ENCODE results near the gene FBXW5.

FBXW5 gene

DNA sequence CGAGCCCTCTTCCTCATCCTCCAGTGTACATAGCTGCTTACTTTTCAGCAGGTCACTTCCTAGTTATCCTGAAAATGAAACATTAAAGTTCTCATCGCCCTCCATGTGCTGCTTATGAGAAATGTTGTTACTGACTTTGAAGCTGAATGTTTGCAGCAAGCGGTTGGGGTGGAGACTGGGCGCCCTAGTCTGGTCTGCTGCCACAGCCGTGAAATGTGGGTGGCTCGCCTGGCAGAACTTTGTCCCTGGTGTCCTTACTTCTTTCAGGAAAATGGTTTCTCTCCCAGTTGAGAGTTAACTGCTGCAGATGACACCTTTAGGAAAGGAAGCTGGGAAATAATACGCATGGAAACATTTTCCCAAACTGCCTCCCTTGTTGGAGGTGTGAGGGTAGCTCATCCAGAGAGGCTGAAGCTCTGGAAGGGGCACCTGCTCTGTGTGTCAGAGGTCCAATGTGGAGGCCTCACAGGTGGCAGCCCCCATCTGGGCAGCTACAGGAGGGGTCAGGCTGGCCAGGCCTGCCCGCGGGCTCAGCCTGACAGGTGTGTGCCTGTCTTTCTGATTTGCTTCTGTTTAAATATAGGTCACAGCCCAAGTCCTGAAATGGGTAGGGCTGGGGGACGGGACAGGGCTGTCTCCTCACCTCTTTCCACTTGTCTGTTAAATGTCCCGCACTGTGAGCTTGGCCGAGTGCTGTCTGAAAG lies 34.2 kb downstream of the FBXW5 start:
- no peak for DNase-seq

DNA sequence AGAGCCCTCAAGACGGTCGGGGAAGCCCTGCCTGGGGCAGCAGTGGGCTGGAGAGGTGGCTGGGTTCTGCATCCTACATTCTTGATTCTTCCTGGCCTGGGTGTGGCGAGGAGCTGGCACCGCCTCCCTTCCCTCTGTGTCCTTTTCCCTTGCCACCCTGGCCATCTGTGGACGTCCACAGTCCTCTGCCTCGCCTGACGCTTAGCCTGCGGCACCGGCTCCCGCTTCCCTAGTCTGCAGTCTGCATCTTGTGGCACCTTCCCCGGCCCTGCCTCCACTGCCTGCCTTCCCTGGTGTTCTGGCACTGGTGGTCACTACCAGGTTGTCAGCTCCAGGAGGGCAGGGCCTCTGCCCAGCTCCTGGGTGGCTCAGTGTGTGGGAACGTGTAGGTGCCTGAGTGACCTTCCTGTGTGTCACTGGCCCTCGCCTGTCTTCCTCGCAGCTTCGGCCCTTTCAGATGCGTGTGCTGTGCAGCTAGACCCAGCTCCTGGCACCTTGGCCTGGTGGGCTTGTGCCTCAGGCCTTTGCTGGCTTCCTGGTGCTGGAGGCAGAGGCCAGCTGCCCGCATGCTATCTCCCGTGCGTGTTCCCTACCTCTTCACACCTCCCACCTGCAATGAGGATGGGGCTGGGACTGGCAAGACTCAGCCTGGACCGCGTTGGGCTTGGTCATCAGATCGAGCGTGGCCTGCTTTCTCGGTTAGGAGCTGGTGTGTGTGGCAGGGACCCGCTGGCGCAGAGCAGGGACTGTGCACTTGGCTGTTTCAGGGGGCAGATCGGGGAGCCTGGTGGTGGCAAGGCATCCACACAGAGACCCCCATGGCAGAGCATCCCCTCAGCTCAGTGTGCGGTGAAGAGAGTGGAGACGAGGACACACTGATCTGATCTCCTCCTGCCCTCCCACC lies 37.3 kb downstream of the FBXW5 start:
- DNase-seq, result no peak

DNA sequence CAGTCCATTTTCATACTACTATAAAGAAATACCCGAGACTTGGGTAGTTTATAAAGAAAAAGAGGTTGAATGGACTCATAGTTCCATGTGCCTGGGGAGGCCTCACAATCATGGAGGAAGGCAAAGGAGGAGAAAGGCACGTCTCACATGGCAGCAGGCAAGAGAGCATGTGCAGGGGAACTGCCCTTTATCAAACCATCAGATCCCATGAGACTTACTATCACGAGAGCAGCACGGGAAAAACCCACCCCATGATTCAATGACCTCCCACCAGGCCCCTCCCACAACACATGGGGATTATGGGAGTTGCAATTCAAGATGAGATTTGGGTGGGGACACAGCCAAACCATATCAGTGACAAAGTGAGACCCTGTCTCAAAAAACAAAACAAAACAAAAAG lies 38.3 kb downstream of the FBXW5 start:
- no peak for DNase-seq

DNA sequence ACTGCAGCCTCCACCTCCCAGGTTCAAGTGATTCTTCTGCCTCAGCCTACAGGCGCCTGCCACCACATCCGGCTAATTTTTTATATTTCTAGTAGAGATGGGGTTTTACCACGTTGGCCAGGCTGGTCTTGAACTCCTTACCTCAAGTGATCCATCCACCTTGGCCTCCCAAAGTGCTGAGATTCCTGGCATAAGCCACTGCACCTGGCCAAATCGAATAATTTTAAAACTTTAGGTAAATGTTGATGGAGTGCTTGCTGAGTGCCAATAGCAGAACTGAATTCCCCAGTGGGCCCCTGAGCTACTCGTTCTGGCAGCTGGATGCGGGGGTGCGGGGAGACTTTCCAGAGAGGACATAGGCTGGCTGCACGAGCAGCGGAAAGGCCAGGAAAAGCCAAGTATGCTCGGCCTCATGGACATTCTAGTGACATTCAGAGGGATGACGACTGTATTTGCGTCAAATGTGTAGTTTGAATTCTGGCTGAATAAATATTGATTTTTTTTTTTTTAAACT lies 41.4 kb downstream of the FBXW5 start:
- DNase-seq, result no peak

DNA sequence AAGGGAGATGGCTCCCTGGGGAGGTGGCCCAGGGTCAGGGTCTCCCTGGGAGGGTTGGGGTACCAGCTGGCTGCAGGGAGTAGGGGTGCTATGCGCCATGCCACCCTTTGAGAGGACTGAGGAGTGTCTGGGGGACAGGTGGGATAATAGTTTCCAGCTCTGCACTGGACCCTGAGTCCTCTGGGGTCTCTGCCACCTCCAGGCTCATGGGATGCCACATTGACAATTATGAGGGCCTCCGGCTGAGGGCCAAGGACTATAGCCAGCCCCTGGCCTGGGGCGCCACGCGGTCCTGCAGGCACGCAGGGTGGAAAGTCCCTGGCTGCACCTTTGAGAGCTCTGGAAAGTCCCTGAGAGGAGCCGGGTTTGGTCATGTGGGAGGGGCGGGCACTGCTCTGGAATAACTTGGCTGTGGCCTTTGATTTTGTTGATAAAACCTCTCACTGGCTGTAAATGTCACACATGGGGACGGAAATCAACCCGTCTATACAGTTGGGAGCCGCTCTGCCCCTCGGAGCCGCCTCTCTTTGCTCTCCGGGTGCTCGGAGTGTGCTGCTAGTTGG lies 42.2 kb downstream of the FBXW5 start:
- DNase-seq, result no peak

DNA sequence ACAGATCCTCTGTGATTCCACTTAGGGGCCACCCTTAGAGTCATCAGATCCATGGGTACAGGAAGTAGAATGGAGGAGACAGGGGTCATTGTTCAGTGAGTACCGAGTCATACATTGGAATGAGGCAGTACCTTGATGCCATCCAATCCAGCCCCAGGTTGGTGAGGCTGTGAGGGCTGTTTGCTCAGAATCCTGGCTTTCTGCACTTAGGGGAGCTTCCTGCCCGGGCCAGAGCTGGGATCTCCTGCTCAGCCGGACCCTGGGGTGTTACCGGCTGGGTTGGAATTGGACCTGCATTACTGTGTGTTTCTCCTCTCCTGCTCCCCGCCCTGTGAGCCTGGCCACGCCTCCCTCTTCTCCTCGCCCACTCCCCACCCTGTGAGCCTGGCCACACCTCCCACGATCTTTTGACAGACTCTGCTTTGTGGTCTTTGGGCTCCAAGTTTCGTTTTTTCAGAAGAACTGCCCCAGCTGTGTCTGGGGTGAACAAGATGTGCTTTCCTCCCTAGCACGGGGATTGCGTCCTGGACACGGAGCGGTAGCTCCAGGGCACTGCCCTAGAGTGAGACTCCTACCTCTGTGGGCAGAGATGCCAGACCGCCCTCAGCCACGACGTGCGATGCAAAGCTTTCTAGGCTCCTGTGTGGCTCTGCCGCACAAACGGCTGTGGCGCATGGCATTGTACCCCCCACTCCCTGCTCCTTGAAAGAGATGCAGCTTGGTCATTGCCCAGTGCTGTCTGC lies 42.9 kb downstream of the FBXW5 start:
- no peak for DNase-seq

GRCh38 chr9:136900988-136901515 lies 43.5 kb downstream of the FBXW5 start:
- no peak for DNase-seq

DNA sequence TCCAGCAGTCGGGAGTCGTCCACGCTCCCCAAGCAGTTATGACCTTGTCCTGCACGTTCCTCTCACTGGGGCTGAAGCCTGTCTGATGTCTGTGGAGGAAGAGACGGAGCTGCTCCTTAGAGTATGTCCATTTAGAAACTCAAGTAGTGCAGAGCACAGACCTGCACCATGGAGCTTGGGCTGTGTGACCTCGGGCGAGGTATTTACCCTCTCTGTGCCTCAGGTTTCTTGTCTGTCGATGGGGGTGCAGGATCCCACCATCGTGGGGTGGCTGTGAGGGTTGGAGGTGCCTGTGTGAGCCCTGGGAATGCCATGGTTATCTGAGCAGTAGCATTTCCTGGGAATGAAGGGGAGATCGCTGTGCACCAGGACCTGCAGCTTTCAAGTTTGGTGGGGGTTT lies 44.0 kb downstream of the FBXW5 start:
- DNase-seq, result no peak

DNA sequence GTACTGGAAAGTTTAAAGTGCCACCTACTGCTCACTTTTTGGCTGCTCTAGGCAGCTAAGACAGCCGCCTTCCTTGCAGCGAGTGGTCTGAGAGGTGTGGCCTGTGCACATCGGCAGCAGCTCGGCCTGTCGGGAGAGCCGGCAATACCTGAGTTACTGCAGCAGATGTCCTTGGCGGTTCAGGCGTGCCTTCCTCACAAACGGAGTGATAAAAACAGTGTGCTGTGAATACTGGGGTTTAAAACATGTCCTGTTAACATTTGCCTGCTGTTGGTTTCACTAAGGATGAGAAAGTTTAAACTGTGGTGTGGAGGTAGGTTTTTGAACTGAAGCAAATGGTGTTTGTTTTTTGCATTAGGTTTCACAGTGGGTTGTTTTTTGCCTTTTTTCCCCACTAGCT lies 45.3 kb downstream of the FBXW5 start:
- no peak for DNase-seq

DNA sequence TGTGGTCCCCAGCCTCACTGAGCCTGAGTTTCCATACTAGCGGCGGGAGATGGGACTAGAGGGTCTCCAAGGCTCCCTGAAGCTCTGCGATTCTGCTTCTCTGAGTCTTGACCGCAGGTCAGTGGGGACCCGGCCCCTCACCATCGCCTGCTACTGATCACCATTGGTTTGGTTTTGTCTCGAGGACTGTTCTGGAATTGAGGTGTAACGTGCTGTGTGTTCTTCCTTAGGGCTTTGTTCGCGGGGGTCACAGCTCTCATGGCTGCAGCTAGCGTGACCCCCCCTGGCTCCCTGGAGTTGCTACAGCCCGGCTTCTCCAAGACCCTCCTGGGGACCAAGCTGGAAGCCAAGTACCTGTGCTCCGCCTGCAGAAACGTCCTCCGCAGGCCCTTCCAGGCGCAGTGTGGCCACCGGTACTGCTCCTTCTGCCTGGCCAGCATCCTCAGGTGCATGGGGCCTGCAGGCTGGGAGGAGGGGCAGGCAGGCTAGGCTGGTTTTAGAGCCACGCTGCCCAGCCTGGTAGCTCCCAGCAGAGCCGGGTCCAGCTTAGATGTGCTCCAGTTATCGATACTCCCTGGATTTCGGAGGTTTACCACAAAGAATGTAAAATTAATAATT lies 45.9 kb downstream of the FBXW5 start:
- DNase-seq, result no peak

DNA sequence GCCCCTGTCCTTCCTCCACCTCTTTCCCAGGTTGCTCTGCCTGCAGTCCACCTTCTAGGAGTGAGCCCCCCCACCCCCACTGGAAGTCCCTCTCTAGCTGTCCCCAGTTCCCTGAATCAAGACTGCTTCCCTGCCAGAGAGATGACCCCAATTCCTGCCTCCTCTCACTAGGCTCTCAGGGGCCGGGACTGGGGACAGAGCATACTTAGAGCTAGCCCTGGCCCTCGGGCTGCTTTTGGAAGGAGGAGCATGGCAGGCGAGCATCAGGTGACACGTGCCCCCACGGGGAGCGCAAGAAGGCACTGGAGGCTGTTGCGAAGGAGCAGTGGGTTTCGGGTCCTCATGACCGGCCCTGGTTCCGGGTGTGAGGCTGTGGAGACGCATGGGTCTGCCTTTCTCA lies 48.5 kb downstream of the FBXW5 start:
- no peak for DNase-seq

DNA sequence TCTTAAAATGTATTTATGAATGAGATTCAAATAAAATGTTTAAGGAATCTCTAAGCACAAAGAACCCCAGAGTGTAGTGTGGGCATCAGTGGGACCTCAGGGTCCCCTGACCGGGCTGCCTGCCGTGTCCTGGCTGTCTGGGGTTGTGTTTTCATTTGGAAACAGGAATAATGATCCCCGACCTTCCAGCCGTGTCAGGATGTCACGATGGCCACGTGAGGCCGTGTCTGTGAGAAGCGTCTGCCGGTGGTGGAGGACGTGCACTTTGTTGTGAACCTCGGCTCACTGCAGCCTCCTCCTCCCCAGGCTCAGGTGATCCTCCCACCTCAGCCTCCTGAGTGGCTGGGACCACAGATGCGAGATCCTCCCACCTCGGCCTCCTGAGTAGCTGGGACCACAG lies 53.9 kb downstream of the FBXW5 start:
- DNase-seq, result no peak

Data from right kidney (tissue), 1 donor.